Peyer's patch (tissue), 4 donors: ENCODE results near the gene KCTD8.

ENCODE experiments used
- CTCF ChIP-seq, 6 experiments: fragments of 450-650 bp in 4 of 6; fragments of 200-600 bp in 2 of 6; sonication (generic) in 1 of 6; IDR thresholded peaks; one replicate each; pipeline ENCODE4 v1.5.1; 2017 to 2019; ENCODE audit warnings: antibody characterized with exemption in 6 of 6, mild to moderate bottlenecking in 3 of 6, moderate library complexity in 1 of 6
- POLR2A ChIP-seq, 2 donors: fragments of 450-650 bp; IDR thresholded peaks; one replicate each; pipeline ENCODE4 v1.5.1; 2017; ENCODE audit warnings: antibody characterized with exemption in 2 of 2, mild to moderate bottlenecking in 2 of 2, moderate library complexity in 2 of 2

- no peak for TF ChIP-seq CTCF (IDR thresholded peaks at IDR 0.05)
- TF ChIP-seq POLR2A (IDR thresholded peaks at IDR 0.05), result no peak
Measured at GRCh38 chr4:44146516-44146915, 302.1 kb downstream of the KCTD8 start.
